HG02973 (cell line): ENCODE results near the gene PADI2.
"Not testable (repeated sequence)": the region's sequence is repeated elsewhere in the genome, so short reads cannot be mapped to it uniquely, and the experiment has no call there.

ENCODE experiments used
- ATAC-seq: cut with Tn5 transposase; IDR thresholded peaks from one replicate; pipeline ENCODE4 v1.9.1; 2021; ENCODE audit warnings: moderate library complexity; ENCODE audit not compliant: unreplicated experiment

Gene PADI2

DNA sequence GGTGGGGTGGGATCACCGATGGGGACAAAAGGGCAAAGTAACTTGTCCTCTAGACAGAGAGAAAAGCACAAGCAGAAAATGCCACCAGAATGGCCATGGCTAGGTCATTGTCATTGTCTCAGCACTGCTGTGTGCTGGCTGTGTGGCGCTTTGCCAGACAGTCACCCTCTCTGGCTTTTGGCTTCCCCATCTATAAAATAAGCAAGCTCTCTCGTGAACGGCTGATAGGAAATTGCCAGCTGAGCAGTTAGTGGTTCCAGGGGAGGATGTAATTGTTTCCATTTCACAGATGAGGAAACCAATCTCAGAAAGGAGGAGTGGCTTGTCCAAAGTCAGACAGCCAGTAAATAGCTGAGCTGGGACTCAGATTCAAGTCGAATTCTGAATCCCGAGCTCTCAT lies 32.5 kb downstream of the PADI2 start:
- no peak for ATAC-seq

DNA sequence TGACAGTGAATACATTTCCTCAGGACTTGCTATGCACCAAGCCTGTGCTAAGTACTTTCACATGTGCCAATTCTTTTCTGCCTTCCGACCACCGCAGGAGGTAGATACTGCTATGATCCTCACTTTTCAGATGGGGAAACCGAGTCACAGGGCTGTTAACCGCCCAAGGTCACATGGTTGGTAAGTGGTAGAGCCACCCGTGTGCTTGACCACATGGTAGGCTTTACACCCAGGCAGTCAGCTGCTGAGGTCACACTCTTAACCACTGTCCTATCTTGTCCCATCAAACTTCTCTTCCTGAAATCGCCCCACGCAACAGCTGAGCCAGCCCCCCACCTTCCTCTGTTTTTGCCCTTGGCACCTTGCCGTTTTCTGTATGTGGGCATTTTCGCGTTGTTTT lies 34.5 kb downstream of the PADI2 start:
- ATAC-seq: no peak

DNA sequence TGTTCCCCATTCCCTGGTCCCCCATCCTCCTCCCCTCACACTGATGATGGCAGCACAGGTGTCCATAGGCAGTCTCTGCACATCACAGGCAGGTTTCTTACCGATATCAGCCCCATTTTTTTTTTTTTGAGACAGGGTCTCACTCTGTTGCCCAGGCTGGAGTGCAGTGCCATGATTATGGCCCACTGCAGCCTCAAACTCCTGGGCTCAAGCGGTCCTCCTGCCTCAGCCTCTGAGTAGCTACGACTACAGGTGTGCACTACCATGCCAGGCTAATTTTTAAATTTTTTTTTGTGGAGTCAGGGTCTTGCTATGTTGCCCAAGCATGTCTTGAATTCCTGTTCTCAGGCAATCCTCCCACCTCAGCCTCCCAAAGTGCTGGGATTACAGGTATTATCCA lies 36.5 kb downstream of the PADI2 start:
- ATAC-seq: no peak

GRCh38 chr1:17081439-17081838 lies 37.8 kb downstream of the PADI2 start:
- no peak for ATAC-seq

GRCh38 chr1:17080880-17081279 lies 38.4 kb downstream of the PADI2 start:
- ATAC-seq: no peak

- no peak for ATAC-seq
Measured at GRCh38 chr1:17080085-17080759, 39.0 kb downstream of the PADI2 start.

GRCh38 chr1:17078991-17079868 lies 40.0 kb downstream of the PADI2 start:
- no peak for ATAC-seq

GRCh38 chr1:17075470-17076255 lies 43.6 kb downstream of the PADI2 start:
- no peak for ATAC-seq

DNA sequence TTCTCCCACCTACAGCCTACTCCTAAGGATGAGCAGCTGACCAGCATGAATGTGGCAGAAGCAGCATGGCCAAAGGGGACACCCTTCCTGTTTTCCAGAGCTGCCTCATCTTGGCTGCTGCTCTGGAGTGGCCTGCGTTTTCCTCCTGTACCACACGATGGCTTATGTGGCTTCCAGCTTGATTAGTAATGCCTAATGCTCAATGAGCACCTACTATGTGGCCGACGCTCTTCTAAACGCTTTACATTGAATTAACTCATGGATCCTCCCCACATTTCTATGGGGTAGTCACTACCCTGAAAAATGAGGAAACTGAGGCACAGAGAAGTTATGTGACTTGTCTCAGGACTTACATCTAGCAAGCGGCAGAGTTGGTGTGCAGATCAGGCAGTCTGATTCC lies 47.5 kb downstream of the PADI2 start:
- no peak for ATAC-seq

- no peak for ATAC-seq
Measured at GRCh38 chr1:17070163-17070525, 49.1 kb downstream of the PADI2 start.

- ATAC-seq: no peak
Measured at GRCh38 chr1:17069452-17070162, 49.6 kb downstream of the PADI2 start.

DNA sequence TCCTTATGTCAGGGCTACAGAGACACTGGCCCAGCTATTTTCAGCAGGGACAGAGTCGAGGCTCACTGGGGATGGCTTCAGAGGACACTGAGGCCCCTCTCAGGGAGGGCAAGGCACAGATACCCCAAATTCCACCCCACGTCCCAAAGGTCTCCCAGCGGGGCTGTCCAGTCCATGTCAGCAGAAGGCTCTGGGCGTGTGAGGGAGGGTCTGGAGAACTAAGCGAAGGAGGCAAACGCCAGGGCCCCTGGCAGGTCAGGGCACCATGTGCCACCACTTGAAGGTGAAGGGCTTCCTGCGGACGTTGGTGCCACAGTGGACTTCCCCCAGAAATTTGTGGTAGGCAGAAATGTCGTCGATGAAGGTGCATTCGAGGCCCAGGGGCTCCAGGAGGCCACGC lies 50.5 kb downstream of the PADI2 start:
- ATAC-seq: no peak

DNA sequence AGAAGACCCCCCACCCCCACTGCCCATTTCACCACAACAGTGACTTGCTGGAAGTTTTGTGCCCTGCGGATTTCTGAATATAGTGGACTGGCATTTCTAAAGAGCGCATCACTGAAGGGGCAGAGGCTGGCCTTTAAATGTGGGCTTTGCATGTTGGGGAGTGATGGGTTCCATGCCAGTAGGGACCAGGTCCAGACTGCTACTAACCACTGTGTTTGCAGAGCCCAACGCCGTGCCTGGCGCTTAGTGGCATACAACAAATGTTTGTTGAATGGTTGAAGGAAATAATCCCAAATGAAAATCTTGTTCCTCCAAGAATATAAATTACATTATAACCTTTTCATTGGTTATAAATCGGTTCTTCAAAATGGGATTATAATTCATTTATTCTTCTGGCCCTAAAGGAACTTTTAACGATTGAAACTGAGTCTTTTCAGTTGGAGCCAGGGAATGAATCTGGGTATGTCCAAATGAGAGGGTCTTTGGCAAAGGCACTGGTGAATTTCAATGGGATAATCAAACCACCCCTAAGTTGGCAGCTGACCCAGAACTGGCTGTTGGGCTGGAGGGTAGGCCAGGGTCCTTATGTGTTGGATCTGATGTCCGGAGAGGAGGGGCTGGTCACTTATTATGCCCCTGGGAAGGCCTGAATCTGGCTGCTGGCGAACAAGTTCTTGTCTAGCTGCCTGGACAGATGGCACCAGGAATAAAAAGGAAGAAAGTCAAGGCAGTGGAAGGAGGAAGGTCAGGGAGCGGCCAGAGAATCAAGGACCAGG lies 51.6 kb downstream of the PADI2 start:
- ATAC-seq: no peak

- no peak for ATAC-seq
Measured at GRCh38 chr1:17067069-17067426, 52.2 kb downstream of the PADI2 start.

DNA sequence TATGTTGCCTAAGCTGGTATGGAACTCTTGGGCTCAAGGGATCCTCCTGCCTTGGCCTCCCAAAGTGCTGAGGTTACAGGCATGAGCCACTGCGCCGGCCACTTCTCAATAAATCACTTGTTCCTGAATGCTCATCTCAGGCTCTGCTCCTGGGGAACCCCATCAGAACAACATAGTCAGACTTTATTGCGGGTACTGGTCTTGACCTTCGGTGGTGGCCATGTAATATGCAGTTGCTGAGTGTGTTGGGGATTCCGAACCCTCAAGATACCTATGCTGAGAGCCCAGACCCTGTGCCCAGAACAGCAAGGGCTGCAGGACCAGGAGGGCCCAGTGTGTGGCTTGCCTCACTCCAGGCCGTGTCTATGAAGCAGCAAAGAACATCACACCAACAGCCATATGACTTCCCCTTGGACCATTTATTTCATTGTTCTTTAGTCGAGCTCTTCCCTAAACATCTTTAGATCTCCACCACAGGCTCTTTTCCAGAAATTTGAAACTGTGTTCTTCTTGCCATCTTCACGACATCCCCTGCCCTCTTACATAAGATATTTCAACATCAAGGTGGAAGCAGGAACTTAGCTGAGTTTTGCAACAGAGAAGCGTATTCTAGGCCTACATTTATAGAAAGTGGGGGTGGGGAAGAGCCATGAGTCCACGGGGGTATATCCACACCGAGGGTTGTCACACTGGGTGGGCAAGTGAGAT lies 52.7 kb downstream of the PADI2 start:
- no peak for ATAC-seq

DNA sequence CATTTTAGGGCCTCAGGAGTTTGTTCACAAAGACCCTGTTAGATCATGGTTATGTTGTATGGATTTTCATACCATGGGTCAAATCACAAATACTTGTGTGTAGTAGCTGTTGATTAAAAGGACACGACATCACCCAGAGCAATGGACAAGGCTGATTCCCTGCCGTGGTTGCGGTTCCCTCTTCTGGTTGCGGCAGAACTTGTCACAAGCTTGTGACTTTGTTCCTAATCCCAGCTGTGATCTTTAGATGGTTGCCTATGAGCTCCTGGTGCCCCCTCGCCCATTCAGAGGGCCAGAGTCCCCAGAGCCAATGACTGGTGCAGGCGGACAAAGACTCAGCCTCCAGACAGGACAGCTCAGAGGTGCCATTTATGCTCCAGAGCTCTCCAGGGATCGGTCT lies 53.6 kb downstream of the PADI2 start:
- no peak for ATAC-seq

GRCh38 chr1:17062751-17063150 lies 56.5 kb downstream of the PADI2 start:
- not testable (repeated sequence) for ATAC-seq

DNA sequence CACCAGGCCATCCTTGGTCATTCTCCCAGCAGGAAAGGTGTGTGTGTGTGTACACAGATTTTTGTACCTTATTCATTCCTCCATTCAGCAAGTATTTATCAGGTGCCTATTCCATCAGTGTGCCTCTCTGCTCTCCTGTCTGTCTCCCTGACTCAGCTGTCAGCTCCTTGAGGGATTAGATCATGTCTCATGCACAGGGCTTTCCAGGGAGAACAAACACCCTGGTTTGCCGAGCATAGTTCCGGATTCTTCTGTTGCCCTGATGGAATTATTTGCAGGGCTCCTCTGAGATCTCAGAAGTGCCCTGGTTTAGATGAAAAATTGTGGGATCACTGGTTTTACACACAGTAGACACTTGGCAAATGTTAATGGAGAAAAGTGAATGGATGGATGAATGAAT lies 57.4 kb downstream of the PADI2 start:
- no peak for ATAC-seq

DNA sequence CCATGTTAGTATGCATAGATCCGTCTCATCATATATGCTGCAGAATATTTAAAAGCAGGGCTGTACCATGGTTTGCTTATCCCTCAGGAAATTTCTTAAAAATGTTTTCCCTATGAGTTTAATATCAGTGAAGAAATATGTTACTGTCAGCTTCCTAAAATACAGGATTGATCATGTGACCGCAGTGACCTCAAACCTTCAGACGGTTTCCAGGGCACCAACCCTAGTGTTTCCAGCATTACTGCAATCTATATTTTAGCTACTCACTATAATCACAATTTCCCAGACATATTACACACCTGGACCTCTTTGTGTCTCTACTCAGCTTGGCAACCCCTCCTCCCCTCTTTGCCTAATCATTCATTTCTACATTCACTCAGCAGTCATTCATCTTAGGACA lies 57.8 kb downstream of the PADI2 start:
- no peak for ATAC-seq

- no peak for ATAC-seq
Measured at GRCh38 chr1:17060306-17060749, 58.9 kb downstream of the PADI2 start.
